IPS DF 19.7 (cell line): Measurements from ENCODE around the gene NASP.
"Not testable (repeated sequence)": the region's sequence is repeated elsewhere in the genome, so short reads cannot be mapped to it uniquely, and the experiment has no call there.

ENCODE experiments used
- DNase-seq: peaks from one replicate; pipeline ENCODE4 v3.0.0-alpha.2; 2013; ENCODE audit warnings: low read depth, low spot score

Gene NASP

DNA sequence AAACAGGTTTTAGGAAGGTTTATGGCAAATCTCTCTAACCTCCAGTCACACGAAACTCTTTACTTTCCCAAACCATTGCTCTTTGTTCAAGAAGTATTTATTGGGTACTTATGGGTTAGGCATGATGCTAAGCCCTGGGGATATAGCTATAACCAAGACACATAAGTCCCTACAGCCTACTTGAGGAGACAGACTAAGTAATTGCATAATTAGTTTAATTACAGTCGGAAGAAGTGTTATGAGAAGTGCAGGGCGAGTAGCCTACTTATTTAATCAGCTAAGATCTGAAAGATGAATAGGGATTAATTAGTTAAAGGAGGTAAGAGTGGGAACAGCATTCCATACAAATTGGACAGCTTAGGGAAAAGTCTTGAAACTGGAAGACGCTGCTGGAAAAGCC, 13.2 kb upstream of the NASP start:
- no peak for DNase-seq

DNA sequence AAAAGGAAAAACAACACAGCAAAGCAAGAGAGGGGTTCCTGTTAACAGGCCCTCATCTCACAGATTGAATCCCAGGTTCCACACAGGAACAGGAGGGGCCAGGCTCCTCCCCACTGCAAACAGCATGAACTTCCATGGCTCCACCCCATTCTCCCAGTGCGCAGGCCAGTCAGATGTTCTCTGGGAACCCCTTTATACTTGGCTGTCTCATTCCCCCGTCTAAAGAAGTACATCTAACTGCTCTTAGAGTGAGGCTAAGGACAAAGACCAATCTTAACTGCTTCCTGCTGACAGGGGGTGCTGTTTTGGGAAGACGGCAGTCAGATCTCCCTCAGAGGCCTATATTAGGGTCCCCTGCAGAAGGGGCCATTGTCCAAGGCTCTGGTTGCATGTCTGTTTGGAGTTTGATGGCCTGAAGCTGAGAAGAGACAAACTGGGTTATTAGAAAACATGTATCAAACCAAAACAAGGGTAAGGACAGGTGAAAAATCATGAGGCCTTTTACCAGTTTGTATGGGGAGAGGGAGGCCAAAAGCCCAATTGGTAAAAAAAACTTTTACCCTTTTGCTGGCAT, 10.5 kb upstream of the NASP start:
- DNase-seq = no peak

DNA sequence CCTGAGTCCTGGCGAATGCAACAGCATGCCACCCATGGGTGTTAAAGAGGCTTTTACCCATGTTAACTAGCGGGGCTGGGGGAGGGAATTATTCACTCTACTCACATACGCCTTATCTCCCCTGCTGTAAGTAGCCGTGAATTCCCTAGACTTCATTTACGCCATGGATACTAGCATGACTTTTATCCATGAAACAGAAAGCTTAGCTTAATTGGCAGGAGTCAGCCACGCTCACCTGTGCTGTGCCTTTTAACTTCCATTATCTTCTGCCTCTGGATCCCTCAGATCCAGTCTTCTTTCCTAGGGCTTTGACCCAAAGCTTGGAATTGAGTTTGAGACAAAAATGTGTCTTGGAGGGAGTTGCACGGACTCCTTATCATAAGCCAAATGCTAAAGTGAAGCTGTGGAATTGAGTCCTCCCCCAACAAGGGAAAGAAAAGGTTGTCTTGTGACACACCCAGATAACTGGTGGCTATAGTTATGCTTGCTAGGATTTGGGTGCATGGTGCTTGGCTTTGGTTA, 9.7 kb upstream of the NASP start:
- no peak for DNase-seq

DNA sequence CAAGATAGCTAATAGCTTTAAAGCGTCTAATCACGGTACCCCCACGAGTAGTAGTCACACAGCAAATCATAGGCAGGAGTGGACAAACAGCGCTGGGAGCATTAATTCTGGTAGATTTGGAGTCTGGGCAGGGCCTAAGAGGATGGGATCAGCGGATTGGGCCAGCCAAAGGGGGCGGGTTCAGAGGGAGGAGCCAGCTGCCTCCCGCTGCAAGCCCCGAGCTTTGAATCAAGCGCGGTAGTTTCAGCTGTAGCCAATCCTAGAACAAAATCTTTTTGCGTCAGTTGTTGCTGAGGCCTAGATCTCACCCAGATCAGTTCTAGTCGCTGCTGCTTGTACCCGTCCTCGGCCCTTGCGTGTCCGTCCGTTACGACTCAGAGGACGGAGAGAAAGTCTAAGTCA, 576 bp upstream of the NASP start:
- peak; percentile 90 for DNase-seq

DNA sequence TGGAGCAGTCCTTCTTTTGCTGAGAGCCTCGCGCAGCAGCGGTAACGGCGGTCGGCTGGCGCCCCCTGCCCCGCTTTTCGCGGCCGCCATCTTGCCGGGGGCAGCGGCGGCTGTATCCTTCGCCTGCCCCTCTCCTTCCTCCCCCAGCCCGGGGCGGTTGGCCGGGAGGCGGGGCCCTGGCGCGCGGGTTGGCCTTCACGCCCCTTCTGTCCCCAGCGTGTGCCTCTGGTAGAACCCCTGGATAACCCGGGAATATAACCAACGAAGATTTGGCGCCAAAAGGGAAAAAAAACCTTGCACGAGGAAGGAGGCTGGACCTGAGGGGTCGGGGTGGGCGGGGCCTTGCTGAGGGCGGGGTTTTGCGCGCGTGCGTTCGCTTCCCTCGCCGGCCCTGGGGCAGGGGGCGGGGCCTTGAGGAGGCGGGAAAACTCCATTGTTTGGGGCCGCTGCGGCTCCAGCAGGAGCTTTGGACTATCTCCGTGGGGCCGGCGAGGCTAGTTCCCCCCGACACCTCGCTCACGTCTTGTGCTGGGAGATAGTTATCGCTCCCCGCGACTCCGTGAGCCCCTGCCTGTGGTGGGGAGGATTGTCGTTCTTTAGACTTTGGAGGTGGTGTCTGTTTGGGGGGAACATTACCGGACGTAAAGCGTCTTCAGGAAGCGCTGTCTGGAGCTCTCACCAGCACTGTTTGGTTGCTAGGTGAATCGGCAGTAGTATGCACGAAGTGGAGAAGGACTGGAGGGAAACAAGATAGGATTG, 689 bp downstream of the NASP start:
- no peak for DNase-seq

DNA sequence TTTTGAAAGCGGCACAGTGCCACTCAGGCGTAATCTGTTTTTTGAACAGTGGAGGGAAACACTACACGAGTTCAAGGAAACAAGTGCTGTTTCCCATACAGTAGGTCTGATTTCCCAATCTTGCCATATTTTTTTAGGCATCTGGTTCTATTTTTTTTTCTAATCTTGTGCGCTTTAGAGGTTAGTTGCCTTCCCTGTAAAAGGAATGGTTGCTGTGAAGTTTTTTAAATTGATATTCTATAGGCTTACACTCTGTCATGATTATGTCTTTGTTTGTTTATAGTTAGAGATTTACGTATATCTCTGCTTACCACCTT, 1.2 kb downstream of the NASP start:
- DNase-seq = no peak

DNA sequence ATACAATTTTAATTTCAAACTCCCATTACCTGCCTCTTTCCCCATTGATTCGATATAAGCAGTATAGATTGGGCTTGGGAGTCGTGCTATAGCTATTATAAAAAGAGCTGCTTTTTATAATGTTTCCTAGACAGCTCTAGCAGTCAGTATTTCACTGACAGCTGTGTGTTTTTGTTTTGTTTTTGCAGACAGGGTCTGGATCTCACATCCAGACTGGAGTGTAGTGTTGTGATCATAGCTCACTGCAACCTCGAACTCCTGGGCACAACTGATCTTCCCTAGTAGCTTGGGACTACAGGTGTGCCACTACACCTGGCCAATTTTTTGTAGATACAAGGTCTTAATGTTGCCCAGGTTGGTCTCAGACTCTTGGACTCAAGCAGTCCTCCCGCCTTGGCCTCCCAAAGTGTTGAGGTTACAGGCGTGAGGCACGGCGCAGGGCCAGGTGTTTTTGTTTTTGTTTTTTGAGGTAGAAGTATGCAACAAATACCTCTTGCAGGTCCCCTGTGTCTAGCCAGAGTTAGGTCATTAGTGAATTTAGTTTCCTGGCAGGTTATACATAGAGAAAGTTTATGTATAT, 1.7 kb downstream of the NASP start:
- DNase-seq = no peak

DNA sequence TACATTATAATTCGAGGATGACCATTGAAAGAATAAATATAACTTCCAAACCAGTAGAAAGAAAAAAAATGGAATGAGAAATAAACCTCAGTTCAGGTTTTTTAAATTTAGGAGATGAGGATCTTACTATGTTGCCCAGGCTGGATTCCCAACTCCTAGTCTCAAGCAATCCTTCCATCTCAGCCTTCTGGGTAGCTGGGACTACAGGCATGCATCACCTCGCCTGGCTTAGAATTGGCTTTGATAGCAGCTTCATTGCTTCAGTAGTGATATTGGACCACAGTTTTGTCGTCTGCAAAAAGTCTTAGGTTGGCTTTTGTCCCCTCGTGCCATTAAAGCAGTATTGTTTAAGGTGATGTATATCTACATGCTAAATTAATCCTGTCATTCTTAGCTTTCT, 2.9 kb downstream of the NASP start:
- no peak for DNase-seq

DNA sequence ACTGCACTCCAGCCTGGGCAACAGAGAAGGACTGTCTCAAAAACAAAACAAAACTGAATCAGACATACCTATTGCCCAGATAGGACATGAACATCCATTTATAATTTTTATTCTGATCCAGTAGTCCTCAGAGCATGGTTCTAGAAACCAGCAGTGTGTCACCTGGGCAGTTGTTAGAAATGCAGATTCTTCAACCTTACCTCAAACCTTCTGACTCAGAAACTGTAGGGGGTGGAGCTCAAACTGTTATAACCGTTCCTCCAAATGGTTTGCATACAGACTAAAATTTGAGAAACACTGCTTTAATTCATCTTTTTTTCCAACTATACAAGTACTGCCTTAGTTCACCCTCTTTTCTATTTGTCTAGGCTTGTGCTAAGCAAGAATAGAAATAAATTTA, 6.0 kb downstream of the NASP start:
- DNase-seq = no peak

DNA sequence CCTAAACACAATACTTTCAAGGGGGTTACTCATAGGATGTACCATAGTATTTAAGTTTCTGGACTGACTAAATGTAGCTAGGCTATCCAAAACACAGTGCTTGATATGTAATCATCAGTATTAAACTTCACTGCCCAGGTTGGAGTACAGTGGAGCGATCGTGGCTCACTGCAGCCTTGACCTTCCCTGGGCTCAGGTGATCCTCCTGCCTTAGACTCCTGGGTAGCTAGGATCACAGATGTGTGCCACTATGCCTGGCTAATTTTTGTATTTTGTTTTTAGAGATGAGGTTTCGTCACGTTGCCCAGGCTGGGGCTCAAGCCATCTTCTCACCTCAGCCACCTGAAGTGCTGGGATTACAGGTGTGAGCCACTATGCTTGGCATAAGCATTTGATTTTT, 10.6 kb downstream of the NASP start:
- no peak for DNase-seq

DNA sequence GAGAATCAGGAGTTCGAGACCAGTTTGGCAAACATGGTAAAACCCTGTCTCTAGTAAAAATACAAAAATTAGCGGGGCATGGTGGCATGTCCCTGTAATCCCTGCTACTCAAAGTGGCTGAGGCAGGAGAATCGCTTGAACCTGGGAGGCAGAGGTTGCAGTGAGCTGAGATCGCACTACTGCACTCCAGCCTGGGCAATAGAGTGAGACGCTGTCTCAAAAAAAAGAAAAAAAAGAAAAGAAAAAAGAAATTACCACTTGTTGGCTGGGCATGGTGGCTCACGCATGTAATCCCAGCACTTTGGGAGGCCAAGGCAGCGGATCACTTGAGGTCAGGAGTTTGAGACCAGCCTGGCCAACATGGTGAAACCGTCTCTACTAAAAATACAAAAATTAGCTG, 12.9 kb downstream of the NASP start:
- DNase-seq = not testable (repeated sequence)

DNA sequence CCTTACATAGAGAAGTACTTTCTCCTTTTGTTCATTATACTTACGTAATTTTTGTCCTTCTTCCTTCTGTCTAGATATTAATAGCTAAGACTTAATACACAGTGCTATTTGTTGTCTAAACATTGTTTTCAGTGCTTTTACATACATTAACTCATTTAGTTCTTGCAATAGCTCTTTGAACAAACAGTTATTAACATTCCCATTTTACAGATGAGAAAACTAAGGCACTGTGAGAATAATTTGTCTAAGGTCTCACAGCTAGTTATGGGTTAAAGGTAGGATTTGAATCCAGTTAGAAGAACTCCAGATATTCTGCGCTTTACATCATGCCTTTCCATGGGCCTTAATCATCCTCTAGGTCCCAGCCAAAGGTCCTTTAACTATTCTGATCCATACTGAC, 20.4 kb downstream of the NASP start:
- DNase-seq = no peak

DNA sequence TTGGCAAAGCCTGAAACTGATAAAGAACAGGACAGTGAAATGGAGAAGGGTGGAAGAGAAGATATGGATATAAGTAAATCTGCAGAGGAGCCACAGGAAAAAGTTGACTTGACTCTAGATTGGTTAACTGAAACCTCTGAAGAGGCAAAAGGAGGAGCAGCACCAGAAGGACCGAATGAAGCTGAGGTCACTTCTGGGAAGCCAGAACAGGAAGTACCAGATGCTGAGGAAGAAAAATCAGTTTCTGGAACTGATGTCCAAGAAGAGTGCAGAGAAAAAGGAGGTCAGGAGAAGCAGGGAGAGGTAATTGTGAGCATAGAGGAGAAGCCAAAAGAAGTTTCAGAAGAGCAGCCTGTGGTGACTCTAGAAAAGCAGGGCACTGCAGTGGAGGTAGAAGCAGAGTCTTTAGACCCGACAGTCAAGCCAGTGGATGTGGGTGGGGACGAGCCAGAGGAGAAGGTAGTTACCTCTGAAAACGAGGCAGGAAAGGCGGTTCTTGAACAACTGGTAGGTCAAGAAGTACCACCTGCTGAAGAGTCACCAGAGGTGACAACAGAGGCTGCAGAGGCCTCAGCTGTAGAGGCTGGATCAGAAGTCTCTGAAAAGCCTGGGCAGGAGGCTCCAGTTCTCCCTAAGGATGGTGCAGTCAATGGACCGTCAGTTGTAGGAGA, 23.7 kb downstream of the NASP start:
- DNase-seq = no peak

DNA sequence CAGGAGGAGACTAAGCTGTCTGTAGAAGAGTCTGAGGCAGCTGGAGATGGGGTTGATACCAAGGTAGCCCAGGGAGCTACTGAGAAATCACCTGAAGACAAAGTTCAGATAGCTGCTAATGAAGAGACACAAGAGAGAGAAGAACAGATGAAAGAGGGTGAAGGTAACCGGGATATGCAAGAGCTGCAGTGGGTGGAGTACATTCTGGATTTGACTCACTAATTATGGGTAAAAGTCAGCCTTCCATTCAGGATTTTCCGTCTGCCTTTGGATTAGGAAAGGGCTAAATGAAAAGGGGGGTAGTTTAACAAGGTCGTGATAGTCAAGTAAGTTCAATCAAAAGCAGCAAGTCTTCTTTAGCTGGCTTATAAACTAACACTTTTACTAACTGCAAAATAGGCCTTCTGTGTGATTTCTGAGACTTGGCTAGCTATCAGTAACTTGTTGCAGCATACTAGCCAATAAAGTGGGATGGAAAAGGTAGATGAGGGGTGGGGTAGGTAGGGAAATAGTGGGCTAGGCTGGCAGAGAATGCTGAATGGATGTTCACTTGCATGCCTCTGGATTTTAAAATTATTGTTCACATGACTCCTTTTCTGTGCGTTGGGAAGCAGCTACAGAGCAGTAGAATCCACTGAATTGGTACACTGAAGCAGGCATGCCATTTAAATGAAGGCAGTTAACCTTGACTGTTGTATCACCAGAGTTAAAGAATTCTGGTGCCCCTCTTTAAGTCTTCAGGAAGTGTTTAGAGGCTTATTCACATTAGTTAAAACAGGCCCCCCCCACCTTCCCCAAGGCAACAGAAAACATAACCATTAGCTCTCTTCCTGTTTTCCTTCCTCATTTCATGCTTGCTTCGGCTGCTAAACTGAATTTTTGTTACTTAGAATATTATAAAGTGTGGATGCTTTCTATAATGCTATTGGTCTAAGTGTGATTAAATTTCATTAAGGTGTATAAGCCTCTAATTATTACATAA, 24.6 kb downstream of the NASP start:
- DNase-seq = no peak

DNA sequence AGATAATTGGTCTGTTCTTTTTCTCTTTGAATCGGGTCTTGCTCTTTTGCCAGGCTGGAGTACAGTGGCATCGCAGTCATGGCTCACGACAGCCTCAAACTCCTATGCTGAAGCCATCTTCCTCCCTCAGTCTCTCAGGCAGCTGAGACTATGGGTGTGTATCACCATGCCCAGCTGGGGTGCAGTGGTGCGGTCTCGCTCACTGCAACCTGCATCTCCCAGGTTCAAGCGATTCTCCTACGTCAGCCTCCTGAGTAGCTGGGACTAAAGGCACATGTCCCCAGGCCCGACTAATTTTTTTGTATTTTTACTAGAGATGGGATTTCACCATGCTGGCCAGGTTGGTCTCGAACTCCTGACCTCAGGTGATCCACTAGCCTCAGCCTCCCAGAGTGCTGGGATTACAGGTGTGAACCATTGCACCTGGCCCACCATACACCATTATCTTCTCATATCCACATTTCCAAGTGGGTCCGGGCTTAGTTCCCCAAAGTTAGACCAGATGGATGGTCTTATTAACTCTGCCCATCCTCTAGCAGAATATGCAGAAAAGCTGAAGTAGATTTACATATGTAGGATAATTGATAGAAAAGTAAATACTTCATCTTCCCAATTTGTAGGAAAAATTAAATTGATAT, 26.9 kb downstream of the NASP start:
- no peak for DNase-seq

DNA sequence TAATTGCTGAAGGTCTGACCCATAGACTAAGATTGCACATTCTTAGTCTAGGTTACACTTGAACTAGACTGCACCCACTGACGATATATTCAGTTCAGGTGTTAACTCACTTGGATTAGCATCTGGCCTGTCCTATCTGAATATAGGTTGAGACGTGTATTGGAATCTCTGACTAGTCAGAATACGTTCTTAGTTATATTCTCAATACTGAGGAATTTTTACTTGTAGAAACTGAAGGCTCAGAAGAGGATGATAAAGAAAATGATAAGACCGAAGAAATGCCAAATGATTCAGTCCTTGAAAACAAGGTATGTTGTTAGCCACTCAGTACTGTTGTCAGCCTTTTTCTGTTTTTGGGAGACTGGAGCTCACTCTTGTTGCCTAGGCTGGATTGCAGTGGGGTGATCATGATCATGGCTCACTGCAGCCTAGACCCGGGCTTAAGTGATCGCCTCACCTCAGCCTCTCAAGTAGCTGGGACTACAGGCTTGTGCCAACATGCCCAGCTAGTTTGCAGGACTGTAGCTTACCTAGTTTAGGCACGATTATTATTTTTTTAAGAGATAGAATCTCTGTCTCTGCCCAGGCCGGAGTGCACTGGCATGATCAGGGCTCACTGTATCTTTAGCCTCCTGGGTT, 29.2 kb downstream of the NASP start:
- DNase-seq = no peak

DNA sequence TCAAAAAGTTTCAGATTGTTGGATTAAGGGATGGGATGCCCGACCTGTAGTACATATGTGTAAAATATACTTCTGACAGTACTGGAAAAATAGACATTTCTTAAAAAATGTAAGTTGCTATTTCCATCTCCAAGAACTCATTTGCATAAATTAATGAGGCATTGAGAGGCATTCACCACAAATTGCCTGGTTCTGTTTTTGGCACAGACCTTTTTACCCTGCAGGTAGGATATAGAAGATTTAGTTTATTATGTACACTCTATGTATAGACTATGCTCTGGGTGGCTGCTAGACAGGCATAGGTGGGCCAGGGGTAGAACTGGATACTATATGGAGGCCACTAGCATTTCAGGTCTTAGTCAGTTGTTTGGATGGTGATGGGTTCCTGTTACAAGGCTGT, 32.0 kb downstream of the NASP start:
- no peak for DNase-seq

DNA sequence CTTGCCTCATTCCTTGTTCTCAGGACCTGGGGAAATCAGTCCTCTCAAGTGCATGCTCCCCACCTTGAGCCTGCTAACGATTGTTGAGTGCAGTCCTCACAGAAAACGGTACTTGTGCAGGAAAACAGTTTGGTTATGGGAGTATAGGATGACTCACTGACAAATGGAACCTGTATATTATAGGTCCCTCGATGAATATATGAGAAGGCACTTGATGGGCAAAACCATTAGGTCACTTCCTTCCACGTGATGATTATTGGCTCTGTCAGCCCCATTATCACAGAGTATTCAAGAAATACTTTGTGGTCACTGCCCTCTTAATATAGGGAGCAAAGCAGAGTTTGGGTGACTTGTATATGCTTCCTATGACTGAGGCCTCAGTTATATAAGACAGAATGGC, 33.8 kb downstream of the NASP start:
- no peak for DNase-seq

DNA sequence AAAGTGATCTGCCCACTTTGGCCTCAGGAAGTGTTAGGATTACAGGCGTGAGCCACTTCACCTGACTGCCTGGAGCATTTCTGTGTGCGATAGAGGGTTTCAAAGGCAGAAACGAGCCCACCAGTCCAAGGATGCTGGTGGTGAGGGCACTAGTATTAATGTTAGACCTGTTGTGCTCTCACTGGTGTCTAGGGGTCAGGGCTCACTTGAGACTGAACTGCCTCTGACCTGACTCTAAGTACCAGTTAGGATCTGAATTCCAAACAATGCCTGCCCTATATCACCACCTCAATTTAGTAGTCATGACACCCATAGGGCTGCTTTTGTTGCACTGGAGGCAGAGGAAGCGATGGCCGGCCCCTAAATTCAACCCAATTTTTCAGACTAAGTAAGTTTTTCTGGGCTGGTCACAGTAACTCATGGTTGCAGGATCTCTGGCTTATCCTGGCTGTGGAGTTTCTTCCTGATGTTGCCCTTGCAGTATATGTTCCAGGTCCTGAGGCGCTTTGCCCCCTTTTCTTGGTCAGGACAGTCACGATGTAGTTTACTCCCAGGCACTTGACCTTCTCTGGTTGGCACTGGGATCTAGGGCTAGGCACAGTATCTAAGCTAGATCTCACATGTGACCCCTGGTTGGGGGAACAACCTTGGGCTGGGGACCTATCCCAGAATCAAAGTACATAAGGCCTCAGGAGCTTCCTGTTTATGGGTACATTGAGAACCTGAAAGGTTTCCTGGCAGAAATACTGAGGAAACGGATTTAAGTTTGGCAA, 35.5 kb downstream of the NASP start:
- DNase-seq = no peak
